ENCODE results near the gene PARD6G. TPM values are rescaled to one million over a fixed set of nuclear protein-coding genes. Genes with fewer than 3 reads are reported as not detected.

The PARD6G gene
- total RNA-seq, 1 donor from 2014 or later = 25.2 TPM

- Mint-ChIP-seq H3K4me3 (ENCODE audit: unreplicated experiment) (no peak overlapping the region), H3K27ac (ENCODE audit: unreplicated experiment) (no peak overlapping the region), H3K9me3 (ENCODE audit: unreplicated experiment) (peaks cover 12% of the 10 kb centered on the region), H3K27me3 (ENCODE audit: unreplicated experiment) (peaks cover 3% of the 10 kb centered on the region), H3K4me1 (ENCODE audit: low read depth, unreplicated experiment) (peaks cover 15% of the 10 kb centered on the region), H3K36me3 (ENCODE audit: unreplicated experiment) (peaks cover 11% of the 10 kb centered on the region)
- no peak for DNase-seq
- TF ChIP-seq CTCF (IDR thresholded peaks at IDR 0.05; ENCODE audit: partially characterized antibody, unreplicated experiment) = no peak
Observed at GRCh38 chr18:80231616-80232015, 15.7 kb downstream of the PARD6G start.

- H3K27ac Mint-ChIP-seq (ENCODE audit: unreplicated experiment) = no peak overlapping the region
- no peak for DNase-seq
- no peak overlapping the region for H3K4me3 Mint-ChIP-seq (ENCODE audit: unreplicated experiment)
- TF ChIP-seq CTCF (IDR thresholded peaks at IDR 0.05; ENCODE audit: partially characterized antibody, unreplicated experiment) = no peak
- peaks cover 7% of the 10 kb centered on the region for H3K36me3 Mint-ChIP-seq (ENCODE audit: unreplicated experiment)
- peaks cover 3% of the 10 kb centered on the region for H3K27me3 Mint-ChIP-seq (ENCODE audit: unreplicated experiment)
- H3K4me1 Mint-ChIP-seq (ENCODE audit: low read depth, unreplicated experiment) = peaks cover 19% of the 10 kb centered on the region
- peaks cover 9% of the 10 kb centered on the region for H3K9me3 Mint-ChIP-seq (ENCODE audit: unreplicated experiment)
Observed at GRCh38 chr18:80231151-80231550, 16.2 kb downstream of the PARD6G start.

- H3K4me3 Mint-ChIP-seq (ENCODE audit: unreplicated experiment) = no peak overlapping the region
- no peak overlapping the region for H3K27ac Mint-ChIP-seq (ENCODE audit: unreplicated experiment)
- H3K9me3 Mint-ChIP-seq (ENCODE audit: unreplicated experiment) = peaks cover 7% of the 10 kb centered on the region
- peaks cover 3% of the 10 kb centered on the region for H3K27me3 Mint-ChIP-seq (ENCODE audit: unreplicated experiment)
- peaks cover 22% of the 10 kb centered on the region for H3K4me1 Mint-ChIP-seq (ENCODE audit: low read depth, unreplicated experiment)
- no peak for DNase-seq
- TF ChIP-seq CTCF (IDR thresholded peaks at IDR 0.05; ENCODE audit: partially characterized antibody, unreplicated experiment) = no peak
- H3K36me3 Mint-ChIP-seq (ENCODE audit: unreplicated experiment) = peaks cover 5% of the 10 kb centered on the region
Observed at GRCh38 chr18:80229766-80230745, 17.3 kb downstream of the PARD6G start.

GRCh38 chr18:80229363-80229762 is 18.0 kb downstream of the PARD6G start:
- peaks cover 7% of the 10 kb centered on the region for H3K9me3 Mint-ChIP-seq (ENCODE audit: unreplicated experiment)
- no peak overlapping the region for H3K27ac Mint-ChIP-seq (ENCODE audit: unreplicated experiment)
- no peak overlapping the region for H3K4me3 Mint-ChIP-seq (ENCODE audit: unreplicated experiment)
- H3K36me3 Mint-ChIP-seq (ENCODE audit: unreplicated experiment) = peaks cover 5% of the 10 kb centered on the region
- peaks cover 3% of the 10 kb centered on the region for H3K27me3 Mint-ChIP-seq (ENCODE audit: unreplicated experiment)
- DNase-seq = no peak
- no peak for TF ChIP-seq CTCF (IDR thresholded peaks at IDR 0.05; ENCODE audit: partially characterized antibody, unreplicated experiment)
- peaks cover 22% of the 10 kb centered on the region for H3K4me1 Mint-ChIP-seq (ENCODE audit: low read depth, unreplicated experiment)

All from glutamatergic neuron (in vitro differentiated cells).